HCT116 (cell line): ENCODE data around the gene TNIK. TPM values are rescaled to one million over a fixed set of nuclear protein-coding genes. Genes with fewer than 3 reads are reported as not detected.

Source experiments
- ATAC-seq: fragments of 200-7000 bp; cut with Tn5 transposase; 2 replicates; pipeline ENCODE4 v1.9.1; 2020; ENCODE audit warnings: mild to moderate bottlenecking, moderate library complexity
- BruUV-seq: library from RNA; stranded (reverse); fragments of 400-500 nt; replicated peaks from 2 replicates; lab custom pipeline; 2021; lab: Mats Ljungman, UMichigan
- CTCF ChIA-PET: fragments of 300-600 bp; sonication (Branson Sonifier 250); formaldehyde crosslinking; loops from one replicate; lab custom pipeline; 2021; ENCODE audit warnings: antibody characterized with exemption; lab: Charles Lee
- POLR2A ChIA-PET: fragments of 300-600, 350-600 bp; sonication (Branson Sonifier 250); formaldehyde crosslinking; loops from one replicate; lab custom pipeline; 2021; ENCODE audit warnings: antibody characterized with exemption; lab: Charles Lee
- RAD21 ChIA-PET, 2 experiments: fragments of 300-600 bp; sonication (Branson Sonifier 250); formaldehyde crosslinking; loops; one replicate each; lab custom pipeline; 2023; ENCODE audit warnings: low total read pairs in 2 of 2; ENCODE audit not compliant: uncharacterized antibody in 2 of 2, unreplicated experiment in 2 of 2, low non-redundant PET in 1 of 2; lab: Charles Lee
- DNase-seq: peaks from one replicate; pipeline ENCODE4 v3.0.0-alpha.2; 2010; ENCODE audit warnings: low read depth, low spot score
- H2AFZ ChIP-seq: fragments of 200-600 bp; shearing (Covaris generic), sonication (generic); 2 replicates; pipeline ENCODE4 v1.6.1; 2017; ENCODE audit warnings: low read depth, mixed run types, mixed read lengths, antibody characterized with exemption, low read length; ENCODE audit not compliant: poor library complexity, severe bottlenecking
- H3K27ac ChIP-seq: 2 replicates; pipeline ENCODE4 v1.5.1; 2012; ENCODE audit warnings: low read depth, low read length
- H3K27me3 ChIP-seq: fragments of 200-600 bp; sonication (generic); 2 replicates; pipeline ENCODE4 v1.6.1; 2016; ENCODE audit warnings: mixed run types, low read length, mixed read lengths; ENCODE audit not compliant: insufficient read depth
- H3K36me3 ChIP-seq, 2 experiments: fragments of 200-500 bp in 1 of 2; fragments of 200-600 bp in 1 of 2; sonication (Bioruptor generic) in 1 of 2; sonication (generic) in 1 of 2; 2 replicates each; pipeline versions ENCODE4 v1.5.1 to v1.6.1; 2014 to 2016; ENCODE audit warnings: low read length in 2 of 2, inconsistent platforms in 1 of 2, mixed read lengths in 1 of 2, mixed run types in 1 of 2; ENCODE audit not compliant: insufficient read depth in 2 of 2, control insufficient read depth in 1 of 2
- H3K4me1 ChIP-seq, 2 experiments: fragments of 200-600 bp in 1 of 2; sonication (generic) in 1 of 2; 2 replicates each; pipeline versions ENCODE4 v1.5.1 to v1.6.1; 2012 to 2017; ENCODE audit warnings: low read length in 2 of 2, inconsistent platforms in 1 of 2, mild to moderate bottlenecking in 1 of 2, mixed read lengths in 1 of 2, mixed run types in 1 of 2, moderate library complexity in 1 of 2; ENCODE audit not compliant: insufficient read depth in 2 of 2, control insufficient read depth in 1 of 2
- H3K4me2 ChIP-seq: fragments of 200-600 bp; sonication (generic); 2 replicates; pipeline ENCODE4 v1.6.1; 2017; ENCODE audit warnings: mixed run types, low read length, mixed read lengths
- H3K4me3 ChIP-seq, 2 experiments: fragments of 200-600 bp in 1 of 2; sonication (generic) in 1 of 2; replicated peaks in 1 of 2; 2 replicates each; pipeline ENCODE4 v1.5.1; 2011 to 2016; ENCODE audit warnings: low read length in 2 of 2, control low read depth in 1 of 2, low read depth in 1 of 2, mild to moderate bottlenecking in 1 of 2, mixed read lengths in 1 of 2, mixed run types in 1 of 2
- H3K79me2 ChIP-seq: fragments of 200-600 bp; sonication (generic); 2 replicates; pipeline ENCODE4 v1.6.1; 2017; ENCODE audit warnings: mild to moderate bottlenecking, mixed run types, low read length, moderate library complexity, mixed read lengths; ENCODE audit not compliant: insufficient read depth
- H3K9ac ChIP-seq: fragments of 200-600 bp; sonication (generic); 2 replicates; pipeline ENCODE4 v1.6.1; 2016; ENCODE audit warnings: low read length, mixed read lengths
- H3K9me2 ChIP-seq: fragments of 200-600 bp; sonication (generic), shearing (Covaris generic); 2 replicates; pipeline ENCODE4 v1.6.1; 2017; ENCODE audit warnings: mixed run types, mild to moderate bottlenecking, moderate library complexity; ENCODE audit not compliant: insufficient read depth
- H3K9me3 ChIP-seq, 2 experiments: fragments of 200-500 bp in 1 of 2; fragments of 200-600 bp in 1 of 2; sonication (Bioruptor generic) in 1 of 2; sonication (generic) in 1 of 2; 2 replicates each; pipeline ENCODE4 v1.6.1; 2014 to 2017; ENCODE audit warnings: low read length in 2 of 2, mixed read lengths in 2 of 2, inconsistent platforms in 1 of 2, low read depth in 1 of 2, mild to moderate bottlenecking in 1 of 2, mixed run types in 1 of 2, moderate library complexity in 1 of 2; ENCODE audit not compliant: control insufficient read depth in 1 of 2, insufficient read depth in 1 of 2
- H4K20me1 ChIP-seq: fragments of 200-600 bp; sonication (generic), shearing (Covaris generic); 2 replicates; pipeline ENCODE4 v1.6.1; 2017; ENCODE audit warnings: mixed run types, mild to moderate bottlenecking, moderate library complexity; ENCODE audit not compliant: insufficient read depth
- ATF3 ChIP-seq: IDR thresholded peaks from 2 replicates; pipeline ENCODE4 v1.6.1; 2012
- CEBPB ChIP-seq: IDR thresholded peaks from 2 replicates; pipeline ENCODE4 v1.6.1; 2012; ENCODE audit warnings: low read depth
- EGR1 ChIP-seq: IDR thresholded peaks from 2 replicates; pipeline ENCODE4 v1.6.1; 2012; ENCODE audit warnings: low read depth
- EZH2 ChIP-seq: fragments of 200-600 bp; sonication (generic); IDR thresholded peaks from 2 replicates; pipeline ENCODE4 v1.6.1; 2017; ENCODE audit warnings: antibody characterized with exemption, mixed run types
- EZH2phosphoT487 ChIP-seq: fragments of 200-600 bp; IDR thresholded peaks from 2 replicates; pipeline ENCODE4 v1.6.1; 2018; ENCODE audit warnings: antibody characterized with exemption, borderline replicate concordance
- FOSL1 ChIP-seq: IDR thresholded peaks from 2 replicates; pipeline ENCODE4 v1.6.1; 2012; ENCODE audit warnings: low read depth
- JUND ChIP-seq: IDR thresholded peaks from 2 replicates; pipeline ENCODE4 v1.6.1; 2012
- MAX ChIP-seq: IDR thresholded peaks from 2 replicates; pipeline ENCODE4 v1.6.1; 2012
- REST ChIP-seq: IDR thresholded peaks from 2 replicates; pipeline ENCODE4 v1.6.1; 2012; ENCODE audit warnings: low read depth
- SP1 ChIP-seq: IDR thresholded peaks from 2 replicates; pipeline ENCODE4 v1.6.1; 2012; ENCODE audit warnings: low read depth
- SRF ChIP-seq: IDR thresholded peaks from 2 replicates; pipeline ENCODE4 v1.6.1; 2012; ENCODE audit warnings: low read depth
- TCF7L2 ChIP-seq: IDR thresholded peaks from 2 replicates; pipeline ENCODE4 v1.7.0; 2011; ENCODE audit warnings: borderline replicate concordance, inconsistent platforms; ENCODE audit not compliant: insufficient read depth, insufficient read length; ENCODE audit errors: extremely low read depth
- ZNF274 ChIP-seq: fragments of 200-500 bp; sonication (Bioruptor generic); IDR thresholded peaks from 2 replicates; pipeline ENCODE4 v1.6.1; 2014; ENCODE audit warnings: mild to moderate bottlenecking, low read depth, low read length, inconsistent platforms
- intact Hi-C: fragments of 100-400 bp; cut with micrococcal nuclease; formaldehyde crosslinking; loops from 2 replicates; pipeline ENCODE4 v1.10.0; 2022
- total RNA-seq: library from RNA; stranded (reverse); gene quantifications from one replicate; pipeline ENCODE4 v1.2.1, GENCODE V29; 2021; ENCODE audit not compliant: unreplicated experiment

The TNIK gene
- total RNA-seq, 1 experiment from 2014 or later = 24.1 TPM

GRCh38 chr3:171497468-171497867 lies 37.3 kb upstream of the TNIK start:
- TF ChIP-seq EZH2 (no peak), SRF (no peak), MAX (no peak), ATF3 (no peak), SP1 (no peak), JUND (no peak), FOSL1 (no peak), EGR1 (no peak), ZNF274 (no peak)
- Histone ChIP-seq H3K27me3 (no peaks in the 10 kb centered on the region), H3K79me2 (no peaks in the 10 kb centered on the region), H3K9me3 (no peaks in the 10 kb centered on the region), H3K4me3 (no peak overlapping the region), H3K27ac (no peak overlapping the region), H3K4me1 (no peaks in the 10 kb centered on the region), H3K9ac (no peak overlapping the region), H2AFZ (no peak overlapping the region), H4K20me1 (no peaks in the 10 kb centered on the region), H3K4me2 (no peak overlapping the region), H3K9me2 (no peaks in the 10 kb centered on the region), H3K36me3 (no peaks in the 10 kb centered on the region)
- ChIA-PET POLR2A (no interaction called here), CTCF (no interaction called here), RAD21 (no interaction called here)
- BruUV-seq = no TSS peak
- ATAC-seq (no peak), DNase-seq (no peak)
- intact Hi-C loops = no loop called here

GRCh38 chr3:171495413-171495812 lies 35.2 kb upstream of the TNIK start:
- ATAC-seq = no peak

More at GRCh38 chr3:171495413-171495812, 35.2 kb upstream of the TNIK start:
- ChIA-PET POLR2A (no interaction called here), RAD21 (no interaction called here)
- no peak overlapping the region for H3K9ac ChIP-seq
- H3K4me2 ChIP-seq = no peak overlapping the region
- H3K27me3 ChIP-seq = no peaks in the 10 kb centered on the region
- intact Hi-C loops = no loop called here
- H3K9me2 ChIP-seq = no peaks in the 10 kb centered on the region
- H3K9me3 ChIP-seq = no peaks in the 10 kb centered on the region
- no peak overlapping the region for H2AFZ ChIP-seq
- no peak for DNase-seq
- no peaks in the 10 kb centered on the region for H3K36me3 ChIP-seq
- BruUV-seq = no TSS peak
- TF ChIP-seq EZH2phosphoT487 = no peak
- TF ChIP-seq TCF7L2 = no peak
- no peak for TF ChIP-seq CEBPB
- no peak for TF ChIP-seq REST
- TF ChIP-seq, all 23 proteins: peak for 0
- H3K4me1 ChIP-seq = no peaks in the 10 kb centered on the region
- CTCF ChIA-PET = no interaction called here
- H3K27ac ChIP-seq = no peak overlapping the region
- no peaks in the 10 kb centered on the region for H4K20me1 ChIP-seq
- H3K79me2 ChIP-seq = no peaks in the 10 kb centered on the region
- H3K4me3 ChIP-seq = no peak overlapping the region
